GM23248 (cell line): ENCODE results near the gene XIRP2.

Experiments
- EZH2 ChIP-seq: fragments of 200-600 bp; sonication (generic); IDR thresholded peaks from 2 replicates; pipeline ENCODE4 v1.6.1; 2018; ENCODE audit warnings: antibody characterized with exemption, mild to moderate bottlenecking; ENCODE audit not compliant: insufficient read depth, poor library complexity, severe bottlenecking
- EZH2phosphoT487 ChIP-seq: fragments of 200-600 bp; sonication (generic); IDR thresholded peaks from 2 replicates; pipeline ENCODE4 v1.6.1; 2018; ENCODE audit warnings: antibody characterized with exemption, moderate library complexity, mild to moderate bottlenecking, low read depth; ENCODE audit not compliant: insufficient read depth

GRCh38 chr2:166972418-166972817 lies 84.1 kb downstream of the XIRP2 start:
- TF ChIP-seq EZH2 (no peak), EZH2phosphoT487 (no peak)
